ENCODE results near the gene B3GNT5. TPM values are rescaled to one million over a fixed set of nuclear protein-coding genes. Genes with fewer than 3 reads are reported as not detected.

Gene B3GNT5
- total RNA-seq, 4 donors from 2014 or later: 3.6 to 23.1 (median 9.3) TPM

DNA sequence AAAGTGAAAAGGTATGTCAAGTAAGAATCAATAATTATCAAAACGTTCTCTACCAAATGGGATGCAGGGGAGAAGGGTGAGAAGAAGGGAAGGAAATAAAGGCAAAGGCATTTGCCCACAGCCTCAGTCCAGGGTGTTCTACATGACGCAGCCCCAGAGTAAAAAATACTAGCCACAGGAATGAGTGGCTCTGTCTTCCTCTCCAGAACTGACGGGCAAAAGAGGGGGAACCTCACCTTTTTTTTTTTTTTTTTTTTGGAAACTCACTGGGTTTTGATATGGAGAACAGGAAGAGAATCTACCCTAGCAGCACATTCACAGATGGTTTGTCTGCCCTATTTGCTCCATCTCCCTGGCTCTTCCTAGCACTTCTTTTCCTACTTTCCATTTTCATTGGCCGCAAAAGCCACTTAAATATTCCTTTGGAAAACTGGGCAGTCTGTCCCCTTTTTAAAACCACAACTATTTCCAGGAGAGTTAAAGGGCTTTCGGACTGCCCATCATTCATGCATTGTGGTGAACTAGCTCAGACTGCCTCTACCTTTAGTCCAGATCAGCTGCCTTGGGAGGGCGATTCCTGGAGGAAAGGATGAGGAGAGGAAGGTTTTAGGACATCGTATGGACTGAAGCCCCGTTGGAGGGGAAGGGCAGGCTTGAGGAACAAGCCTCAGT lies 28.2 kb downstream of the B3GNT5 start:
- intact Hi-C loops (cut with DNase I; ENCODE audit: low total_unique reads): no loop called here
- H3K36me3 ChIP-seq: no peaks in the 10 kb centered on the region
- no peak for TF ChIP-seq POLR2A (IDR thresholded peaks at IDR 0.05)

DNA sequence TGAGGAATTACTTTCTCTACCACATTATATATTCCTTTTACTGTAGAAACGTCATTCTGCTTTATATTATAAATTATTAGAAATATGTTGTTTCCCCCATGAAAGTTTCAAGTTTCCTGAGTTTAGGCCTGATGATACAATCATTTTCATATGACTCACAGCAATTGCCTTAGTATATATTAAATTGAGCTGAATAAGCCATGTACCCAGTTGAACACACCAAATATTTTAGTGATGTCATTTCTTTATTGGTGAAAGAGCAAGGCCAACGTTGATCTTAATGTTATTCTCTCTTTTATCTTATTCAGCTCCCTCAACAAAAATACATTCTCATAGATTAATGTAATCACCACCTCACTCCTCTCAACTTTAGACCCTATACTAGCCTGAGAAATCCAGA lies 30.8 kb downstream of the B3GNT5 start:
- H3K36me3 ChIP-seq: no peaks in the 10 kb centered on the region
- H3K9me3 ChIP-seq: no peaks in the 10 kb centered on the region
- H3K4me3 ChIP-seq: no peak overlapping the region
- no peak overlapping the region for H3K27ac ChIP-seq
- TF ChIP-seq, protein P1, sequence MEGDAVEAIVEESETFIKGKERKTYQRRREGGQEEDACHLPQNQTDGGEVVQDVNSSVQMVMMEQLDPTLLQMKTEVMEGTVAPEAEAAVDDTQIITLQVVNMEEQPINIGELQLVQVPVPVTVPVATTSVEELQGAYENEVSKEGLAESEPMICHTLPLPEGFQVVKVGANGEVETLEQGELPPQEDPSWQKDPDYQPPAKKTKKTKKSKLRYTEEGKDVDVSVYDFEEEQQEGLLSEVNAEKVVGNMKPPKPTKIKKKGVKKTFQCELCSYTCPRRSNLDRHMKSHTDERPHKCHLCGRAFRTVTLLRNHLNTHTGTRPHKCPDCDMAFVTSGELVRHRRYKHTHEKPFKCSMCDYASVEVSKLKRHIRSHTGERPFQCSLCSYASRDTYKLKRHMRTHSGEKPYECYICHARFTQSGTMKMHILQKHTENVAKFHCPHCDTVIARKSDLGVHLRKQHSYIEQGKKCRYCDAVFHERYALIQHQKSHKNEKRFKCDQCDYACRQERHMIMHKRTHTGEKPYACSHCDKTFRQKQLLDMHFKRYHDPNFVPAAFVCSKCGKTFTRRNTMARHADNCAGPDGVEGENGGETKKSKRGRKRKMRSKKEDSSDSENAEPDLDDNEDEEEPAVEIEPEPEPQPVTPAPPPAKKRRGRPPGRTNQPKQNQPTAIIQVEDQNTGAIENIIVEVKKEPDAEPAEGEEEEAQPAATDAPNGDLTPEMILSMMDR (IDR thresholded peaks at IDR 0.05): no peak
- no peak for TF ChIP-seq POLR2A (IDR thresholded peaks at IDR 0.05)
- H3K27me3 ChIP-seq: no peaks in the 10 kb centered on the region
- intact Hi-C loops (cut with DNase I; ENCODE audit: low total_unique reads): no loop called here
- no peak for DNase-seq
- H3K4me1 ChIP-seq: peaks cover 0 to 5% of the 10 kb centered on the region in 2 donors

More for the DNA sequence above, 28.2 kb downstream of the B3GNT5 start:
- Histone ChIP-seq H3K27me3 (no peaks in the 10 kb centered on the region), H3K9me3 (no peaks in the 10 kb centered on the region), H3K27ac (no peak overlapping the region), H3K4me1 (peaks cover 0 to 5% of the 10 kb centered on the region in 2 donors), H3K4me3 (no peak overlapping the region)
- DNase-seq: no peak

DNA sequence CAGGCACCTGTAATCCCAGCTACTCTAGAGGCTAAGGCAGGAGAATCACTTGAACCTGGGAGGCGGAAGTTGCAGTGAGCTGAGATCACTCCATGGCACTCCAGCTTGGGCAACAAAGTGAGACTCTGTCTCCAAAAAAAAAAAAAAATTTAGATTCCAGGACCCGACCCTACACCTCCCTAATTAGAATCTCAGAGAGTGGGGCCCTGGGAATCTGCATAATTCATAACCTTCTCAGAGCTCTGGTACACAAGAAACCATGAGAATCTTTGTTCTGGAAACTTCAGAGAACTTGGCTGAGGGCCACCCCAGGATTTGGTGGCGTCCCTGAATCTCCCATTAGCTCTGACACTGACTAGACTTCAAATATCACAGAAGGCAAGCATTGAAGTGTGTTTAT lies 31.5 kb downstream of the B3GNT5 start:
- peak overlapping the region; percentile 80 for H3K27ac ChIP-seq
- no peaks in the 10 kb centered on the region for H3K36me3 ChIP-seq
- no peaks in the 10 kb centered on the region for H3K27me3 ChIP-seq
- H3K4me1 ChIP-seq: peaks cover 0 to 5% of the 10 kb centered on the region in 2 donors
- intact Hi-C loops (cut with DNase I; ENCODE audit: low total_unique reads): no loop called here
- no peak for DNase-seq
- no peaks in the 10 kb centered on the region for H3K9me3 ChIP-seq
- TF ChIP-seq POLR2A (IDR thresholded peaks at IDR 0.05): no peak
- TF ChIP-seq, protein P1 (IDR thresholded peaks at IDR 0.05): no peak
- no peak overlapping the region for H3K4me3 ChIP-seq

DNA sequence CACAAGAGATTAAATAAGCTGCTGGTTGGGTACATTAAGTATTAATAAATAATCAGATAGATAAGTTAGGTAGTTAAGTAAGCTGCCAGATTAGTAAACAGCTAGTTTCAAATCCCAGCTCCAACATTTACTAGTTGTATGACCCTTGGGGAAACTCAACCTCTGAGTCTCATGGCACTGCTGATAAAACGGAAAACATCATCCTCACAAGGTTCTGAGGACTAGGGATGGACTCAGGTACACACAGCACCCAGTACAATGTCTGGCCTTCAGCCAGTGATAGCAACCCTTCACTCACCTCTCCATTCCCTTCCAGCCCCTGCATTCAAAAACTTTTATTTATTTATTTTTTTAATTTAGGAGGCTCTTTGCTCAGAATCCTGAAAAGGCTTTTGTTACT lies 32.3 kb downstream of the B3GNT5 start:
- H3K36me3 ChIP-seq: no peaks in the 10 kb centered on the region
- H3K27ac ChIP-seq: peak overlapping the region; percentile 80
- H3K27me3 ChIP-seq: no peaks in the 10 kb centered on the region
- TF ChIP-seq POLR2A (IDR thresholded peaks at IDR 0.05): no peak
- TF ChIP-seq, protein P1 (IDR thresholded peaks at IDR 0.05): no peak
- H3K4me1 ChIP-seq: peaks cover 0 to 5% of the 10 kb centered on the region in 2 donors
- no peaks in the 10 kb centered on the region for H3K9me3 ChIP-seq
- intact Hi-C loops (cut with DNase I; ENCODE audit: low total_unique reads): no loop called here
- H3K4me3 ChIP-seq: no peak overlapping the region
- no peak for DNase-seq

DNA sequence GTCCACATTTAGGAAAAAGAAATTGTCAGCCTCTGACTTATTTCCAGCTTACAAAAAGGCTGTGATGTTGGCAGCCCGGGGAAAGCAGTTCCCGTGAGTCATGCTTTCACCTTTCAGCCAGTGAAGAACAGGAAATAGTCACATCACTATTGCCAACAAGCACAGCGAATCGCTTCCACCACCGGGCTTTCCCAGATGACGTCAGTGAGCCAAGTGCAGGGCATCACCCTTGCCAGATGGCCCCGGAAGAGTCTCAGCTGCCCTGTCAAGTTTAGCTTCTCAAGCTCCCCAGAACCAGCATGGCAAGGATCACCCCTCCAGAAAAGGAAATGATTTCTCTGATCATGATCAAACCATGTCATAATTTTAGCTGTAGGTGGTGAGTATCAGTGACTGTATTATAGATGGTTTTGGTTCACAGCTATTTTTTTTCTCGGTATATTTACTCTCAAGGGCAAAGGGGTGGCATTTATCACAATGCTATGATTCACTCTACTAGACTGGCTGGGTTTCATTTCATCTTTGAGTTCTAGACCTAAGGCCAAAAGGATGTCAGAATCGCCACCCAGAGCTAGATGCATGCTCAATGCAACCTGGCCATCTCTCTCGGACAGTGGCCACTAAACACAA lies 32.9 kb downstream of the B3GNT5 start:
- peaks cover 0 to 5% of the 10 kb centered on the region in 2 donors for H3K4me1 ChIP-seq
- no peaks in the 10 kb centered on the region for H3K27me3 ChIP-seq
- H3K36me3 ChIP-seq: no peaks in the 10 kb centered on the region
- intact Hi-C loops (cut with DNase I; ENCODE audit: low total_unique reads): no loop called here
- H3K27ac ChIP-seq: peak overlapping the region; percentile 80
- DNase-seq: peak; percentile 80 to 90
- no peak overlapping the region for H3K4me3 ChIP-seq
- H3K9me3 ChIP-seq: no peaks in the 10 kb centered on the region
- TF ChIP-seq POLR2A (IDR thresholded peaks at IDR 0.05): no peak
- TF ChIP-seq, protein P1 (IDR thresholded peaks at IDR 0.05): no peak

Measured in uterus (tissue), 4 donors.